HCEC 1CT (cell line): Measurements from ENCODE around the gene UBA7.
"Not testable (repeated sequence)": the region's sequence is repeated elsewhere in the genome, so short reads cannot be mapped to it uniquely, and the experiment has no call there.

Source experiments
- DNase-seq: peaks from one replicate; pipeline ENCODE4 v3.0.0-alpha.2; 2017

The UBA7 gene

DNA sequence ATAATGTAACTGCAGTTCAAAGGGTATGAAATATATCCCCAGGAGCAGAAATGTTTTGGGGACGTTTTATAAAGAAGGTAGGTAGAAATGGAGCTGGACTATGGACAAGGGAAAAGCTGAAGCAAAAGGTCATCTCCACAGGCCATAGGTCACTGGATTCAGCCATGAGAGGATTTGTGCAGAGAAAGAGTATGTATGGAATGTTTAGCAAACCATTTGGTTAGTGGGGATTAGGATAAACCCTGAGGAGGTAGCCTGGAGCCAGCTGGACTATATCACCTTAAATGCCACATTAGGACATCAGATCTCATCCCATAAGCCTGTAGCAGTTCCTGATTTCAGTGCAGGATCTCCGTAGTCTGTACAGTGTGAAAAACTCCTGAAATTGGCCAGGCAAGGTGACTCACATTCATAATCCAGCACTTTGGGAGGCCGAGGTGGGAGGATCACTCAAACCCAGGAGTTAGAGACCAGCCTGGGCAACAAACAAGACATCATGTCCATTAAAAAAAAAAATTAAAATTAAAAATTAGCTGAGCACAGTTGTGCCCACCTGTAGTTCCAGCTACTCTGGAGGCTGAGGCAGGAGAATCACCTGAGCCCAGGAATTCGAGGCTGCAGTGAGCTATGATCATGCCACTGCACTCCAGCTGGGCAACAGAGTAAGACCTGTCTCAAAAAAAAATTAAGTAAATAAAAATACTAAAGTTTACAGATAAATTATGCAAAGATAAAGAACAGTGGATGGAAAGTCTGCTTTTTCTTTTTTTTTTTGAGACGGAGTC, 32.1 kb downstream of the UBA7 start:
- peak; percentile 64 for DNase-seq

- not testable (repeated sequence) for DNase-seq
Observed at GRCh38 chr3:49780975-49781365, 32.8 kb downstream of the UBA7 start.

DNA sequence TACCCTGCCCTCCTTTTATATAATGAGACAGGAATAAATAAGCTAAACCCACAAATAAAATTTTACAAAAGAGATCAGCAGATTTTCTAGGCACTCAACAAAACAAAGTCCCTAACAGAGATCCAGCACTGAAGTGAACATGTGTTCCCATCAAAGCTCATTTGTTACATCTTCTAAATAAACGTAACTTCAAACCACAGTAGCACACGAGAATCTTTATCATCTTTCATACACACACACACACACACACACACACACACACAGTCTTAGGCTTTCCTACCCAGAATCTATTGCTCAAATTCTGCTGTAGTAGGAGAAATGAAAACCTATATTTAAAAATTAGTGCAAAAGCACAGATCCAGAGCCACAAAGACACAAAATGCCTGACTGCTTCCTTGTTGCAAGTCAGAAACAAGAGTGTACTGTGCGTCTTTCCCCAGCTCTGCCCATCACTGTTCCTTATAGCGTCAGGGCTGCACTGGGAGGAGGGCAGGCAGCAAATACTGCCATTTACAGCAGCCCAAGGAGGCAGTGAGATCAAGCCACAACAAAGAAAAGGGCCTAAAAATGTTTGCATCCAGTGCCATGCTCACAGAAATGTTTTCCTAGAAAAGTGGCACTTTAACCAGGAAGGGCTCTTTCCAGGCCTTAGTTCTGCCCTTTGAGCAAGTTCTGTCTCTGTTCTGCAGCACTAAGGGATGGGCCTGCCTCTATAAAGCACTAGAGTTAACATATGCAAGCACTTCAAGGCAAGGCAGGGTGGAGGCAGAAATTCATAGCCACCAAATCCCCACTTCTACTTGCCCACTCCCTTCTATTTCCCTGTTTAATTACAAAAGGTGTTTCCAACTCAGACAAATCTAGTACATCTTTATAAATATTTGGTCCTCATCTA, 33.4 kb downstream of the UBA7 start:
- no peak for DNase-seq

DNA sequence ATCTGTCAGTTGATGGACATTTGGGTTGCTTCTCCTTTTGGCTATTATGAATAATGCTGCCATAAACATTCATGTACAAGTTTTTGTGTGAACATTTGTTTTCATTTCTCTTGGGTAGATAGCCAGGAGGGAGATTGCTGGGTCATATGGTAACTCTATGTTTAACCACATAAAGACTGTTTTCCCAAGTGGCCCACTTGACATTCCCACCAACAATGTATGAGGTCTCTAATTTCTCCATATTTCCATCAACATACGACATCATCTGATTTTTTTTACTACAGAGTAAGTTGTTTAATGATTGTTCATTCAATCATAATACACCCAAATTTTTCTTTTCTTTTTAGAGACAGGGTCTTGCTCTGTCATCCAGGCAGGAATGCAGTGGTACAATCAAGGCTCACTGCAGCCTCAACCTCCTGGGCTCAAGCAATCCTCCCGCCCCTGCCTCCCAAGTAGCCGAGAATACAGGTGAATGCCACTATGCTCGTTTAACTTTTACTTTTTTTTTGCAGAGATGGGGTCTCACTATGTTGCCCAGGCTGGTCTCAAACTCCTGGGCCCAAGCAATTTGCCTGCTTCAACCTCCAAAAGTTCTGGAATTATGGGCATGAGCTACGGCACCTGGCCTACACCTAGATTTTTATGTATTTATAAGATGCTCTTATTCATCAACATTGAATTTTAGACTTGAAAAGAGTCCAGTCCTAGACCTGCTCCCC, 34.2 kb downstream of the UBA7 start:
- no peak for DNase-seq

DNA sequence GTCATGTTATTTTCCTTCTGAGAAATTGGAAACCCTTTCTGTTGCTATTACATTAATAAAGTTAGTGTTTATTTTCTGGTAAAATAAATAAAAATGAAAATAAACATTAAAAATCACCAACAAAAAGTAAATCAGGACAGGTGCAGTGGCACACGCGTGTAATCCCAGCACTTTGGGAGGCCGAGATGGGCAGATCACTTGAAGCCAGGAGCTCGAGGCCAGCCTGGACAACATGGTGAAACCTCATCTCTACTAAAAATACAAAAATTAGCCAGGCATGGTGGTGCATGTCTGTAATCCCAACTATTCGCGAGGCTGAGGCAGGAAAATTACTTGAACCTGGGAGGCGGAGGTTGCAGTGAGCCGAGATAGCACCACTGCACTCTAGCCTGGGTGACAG, 37.7 kb downstream of the UBA7 start:
- not testable (repeated sequence) for DNase-seq

DNA sequence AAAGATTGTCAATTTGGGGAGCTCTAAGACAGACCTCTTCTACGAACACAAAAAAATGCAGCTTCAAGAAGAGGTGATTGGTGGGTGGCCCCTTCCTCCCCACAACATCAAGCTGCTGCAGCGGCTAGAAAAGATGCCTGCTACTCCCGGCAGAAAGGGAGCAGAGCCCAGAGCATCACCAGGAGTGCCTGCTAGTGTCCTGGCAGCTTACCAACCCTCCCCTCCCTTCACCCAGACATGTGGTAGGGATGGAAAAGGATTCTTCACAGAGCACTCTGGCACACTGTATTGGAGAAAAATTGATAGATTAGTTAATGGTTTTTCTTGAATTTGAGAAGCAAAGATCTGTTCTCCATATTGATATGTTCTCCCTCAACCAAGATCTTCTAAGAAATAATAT, 38.2 kb downstream of the UBA7 start:
- DNase-seq: no peak

- no peak for DNase-seq
Observed at GRCh38 chr3:49772703-49773102, 41.0 kb downstream of the UBA7 start.

DNA sequence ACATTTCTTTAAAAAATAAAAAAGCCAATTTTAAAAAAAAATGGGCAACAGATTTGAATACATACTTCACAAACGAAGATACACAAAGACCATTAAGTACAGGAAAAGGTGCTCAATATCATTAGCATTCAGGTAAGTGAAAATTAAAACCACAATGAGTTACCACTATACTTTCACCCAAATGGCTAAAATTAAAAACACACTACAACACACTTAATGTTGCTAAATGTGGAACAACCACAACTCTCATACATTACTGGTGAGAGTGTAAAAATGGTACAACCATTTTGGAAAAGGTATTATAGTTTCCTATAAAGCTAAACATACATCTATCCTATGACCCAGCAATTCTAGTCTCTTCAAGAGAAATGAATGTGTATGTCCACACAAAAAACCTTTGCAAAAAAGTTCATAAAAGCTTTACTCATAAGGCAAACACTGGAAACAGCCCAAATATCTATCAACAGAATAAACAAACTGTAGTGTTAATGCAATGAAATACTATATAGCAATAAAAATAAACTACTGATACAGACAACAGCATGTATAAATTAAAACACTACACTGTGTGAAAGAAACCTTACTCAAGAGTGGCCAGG, 42.3 kb downstream of the UBA7 start:
- DNase-seq: no peak

- DNase-seq: no peak
Observed at GRCh38 chr3:49769926-49770325, 43.8 kb downstream of the UBA7 start.

DNA sequence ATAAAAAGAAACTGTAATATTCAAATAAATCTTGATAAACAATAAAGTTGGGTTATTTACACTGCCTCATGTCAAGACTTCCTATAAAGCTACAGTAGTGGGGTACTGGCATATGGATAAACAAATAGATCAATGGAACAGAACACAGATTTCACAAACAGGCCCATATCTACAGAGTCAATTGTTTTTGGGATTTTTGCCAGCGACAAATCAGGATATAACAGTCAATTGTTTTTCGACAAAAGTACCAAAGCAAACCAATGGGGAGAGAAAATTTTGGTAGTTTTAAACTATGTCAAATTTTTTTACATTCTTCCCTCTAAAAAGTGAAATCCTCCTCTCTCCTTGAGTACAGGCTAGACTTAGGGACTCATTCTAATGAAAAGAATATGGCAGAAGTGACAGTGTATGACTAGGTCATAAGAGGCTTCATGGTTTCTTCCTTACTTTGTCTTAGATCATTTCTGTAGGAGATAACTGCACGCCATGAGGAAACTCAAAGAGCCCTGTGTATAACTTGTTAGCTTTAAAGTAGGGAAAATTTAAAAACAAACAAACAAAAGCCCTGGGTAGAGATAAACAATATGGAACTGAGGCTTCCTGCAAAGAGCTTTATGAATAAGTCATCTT, 44.4 kb downstream of the UBA7 start:
- DNase-seq: no peak

- DNase-seq: no peak
Observed at GRCh38 chr3:49763981-49764380, 49.8 kb downstream of the UBA7 start.

- no peak for DNase-seq
Observed at GRCh38 chr3:49761661-49762060, 52.1 kb downstream of the UBA7 start.

DNA sequence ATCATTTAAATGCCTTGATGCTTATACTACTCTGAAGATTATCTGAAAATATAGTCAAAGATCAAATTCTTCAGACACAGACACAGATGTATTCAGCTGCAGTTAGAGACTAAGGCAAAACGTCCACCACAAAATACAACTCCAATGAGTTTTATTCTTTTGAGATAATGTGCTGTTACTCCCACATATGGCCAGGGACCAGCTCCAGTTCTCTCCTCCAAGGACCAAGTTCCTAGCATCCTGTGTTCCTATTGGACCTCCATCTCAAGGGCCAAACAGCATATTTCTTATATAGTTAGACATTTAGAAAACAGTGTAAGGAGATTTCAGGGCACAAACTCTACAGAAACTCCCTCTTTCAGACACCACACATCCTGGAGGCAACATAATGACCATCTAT, 54.5 kb downstream of the UBA7 start:
- DNase-seq: no peak

DNA sequence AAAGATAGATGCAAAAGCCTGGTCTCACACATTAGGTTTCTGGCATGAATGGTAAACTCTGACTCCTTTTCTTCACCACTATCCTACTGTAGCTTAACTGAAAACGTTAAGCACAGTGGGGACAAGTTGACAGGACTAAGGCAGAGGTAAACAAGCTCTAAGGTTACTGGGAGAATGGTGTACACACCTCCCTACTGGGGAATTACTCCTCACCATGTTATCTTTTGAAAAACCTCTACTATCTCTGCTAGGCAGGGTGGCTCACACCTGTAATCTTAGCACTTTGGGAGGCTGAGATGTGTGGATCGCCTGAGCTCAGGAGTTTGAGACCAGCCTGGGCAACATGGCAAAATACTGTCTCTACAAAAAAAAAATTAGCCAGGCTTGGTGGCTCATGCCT, 56.6 kb downstream of the UBA7 start:
- DNase-seq: no peak

DNA sequence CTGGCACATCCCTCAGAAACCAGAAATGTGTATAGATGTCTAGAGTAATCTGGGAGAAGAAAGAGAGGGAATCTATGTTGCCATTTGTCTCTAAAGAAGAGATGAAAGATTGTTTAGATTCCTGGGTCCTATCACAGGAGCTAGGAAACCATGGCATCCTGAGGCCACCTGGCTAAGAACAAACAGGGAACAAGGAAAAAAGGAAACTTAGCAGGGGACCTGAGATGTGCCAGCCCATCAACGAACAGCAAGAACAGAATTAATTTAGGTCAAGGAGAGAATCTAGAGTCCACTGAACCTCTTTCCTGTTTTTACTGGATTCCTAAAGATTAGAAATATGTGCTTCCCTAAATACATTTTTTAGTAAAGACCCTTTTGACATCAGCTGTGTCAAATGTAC, 57.7 kb downstream of the UBA7 start:
- no peak for DNase-seq
